Epithelial cell of esophagus (primary cell): ENCODE results near the gene FHDC1.
"Not testable (repeated sequence)": the region's sequence is repeated elsewhere in the genome, so short reads cannot be mapped to it uniquely, and the experiment has no call there.

Source experiments
- DNase-seq: peaks from one replicate; pipeline ENCODE4 v3.0.0; 2010; ENCODE audit warnings: low read depth
- H3K4me3 ChIP-seq: 2 replicates; pipeline ENCODE4 v1.5.1; 2011; ENCODE audit warnings: mild to moderate bottlenecking, low read length, control low read depth
- CTCF ChIP-seq: IDR thresholded peaks from 2 replicates; pipeline ENCODE4 v1.5.1; 2011; ENCODE audit warnings: low read depth, mild to moderate bottlenecking, low read length, control low read depth, inconsistent platforms; ENCODE audit not compliant: insufficient read depth; ENCODE audit errors: missing control alignments

Gene FHDC1

GRCh38 chr4:152935631-152936445 is at the start of gene FHDC1:
TSS of gene FHDC1 (plus strand) at chr4:152936323. CDS start at chr4:152943058, 6,735 bp downstream.
- H3K4me3 ChIP-seq = peak within 1 kb of the TSS; percentile 72
- no peak for TF ChIP-seq CTCF

DNA sequence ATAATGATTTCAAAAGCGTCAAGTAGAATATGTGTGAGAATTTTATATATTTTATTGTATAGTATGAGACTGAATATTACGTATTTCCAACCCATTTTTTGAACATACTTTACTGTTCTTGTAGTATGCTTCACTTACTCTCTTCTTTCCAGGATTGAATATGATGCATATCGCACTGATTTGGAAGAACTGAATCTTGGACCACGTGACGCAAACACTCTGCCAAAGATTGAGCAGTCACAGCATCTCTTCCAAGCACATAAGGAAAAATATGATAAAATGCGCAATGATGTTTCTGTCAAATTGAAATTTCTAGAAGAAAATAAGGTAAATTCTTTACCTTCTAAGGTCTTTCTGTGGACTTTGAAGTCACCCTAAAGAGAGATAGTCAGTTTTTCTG is 48.1 kb upstream of the FHDC1 start:
- DNase-seq = no peak
- H3K4me3 ChIP-seq = no peak overlapping the region
- TF ChIP-seq CTCF = no peak

More at GRCh38 chr4:152935631-152936445, at the start of gene FHDC1:
- peak; percentile 71 for DNase-seq

DNA sequence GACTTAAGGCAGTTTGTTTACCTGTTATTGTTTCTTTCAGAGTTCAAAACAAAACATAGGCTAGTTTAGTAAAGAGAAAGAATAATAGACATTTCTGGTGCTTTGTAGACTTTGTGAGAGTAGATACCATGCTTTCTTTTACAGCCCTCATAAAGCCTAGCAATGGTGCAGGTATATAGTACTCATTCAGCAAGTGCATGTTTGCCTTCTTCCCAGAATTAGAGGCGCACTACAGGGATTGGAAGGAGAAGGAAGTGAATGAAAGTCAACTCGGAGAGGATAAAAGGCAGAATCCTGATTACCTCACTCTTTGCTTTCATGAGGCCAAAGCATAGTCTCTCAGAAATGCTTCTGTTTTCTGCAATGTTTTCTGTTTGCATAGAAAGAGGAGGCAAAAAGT is 43.1 kb upstream of the FHDC1 start:
- no peak overlapping the region for H3K4me3 ChIP-seq
- TF ChIP-seq CTCF = no peak
- no peak for DNase-seq

DNA sequence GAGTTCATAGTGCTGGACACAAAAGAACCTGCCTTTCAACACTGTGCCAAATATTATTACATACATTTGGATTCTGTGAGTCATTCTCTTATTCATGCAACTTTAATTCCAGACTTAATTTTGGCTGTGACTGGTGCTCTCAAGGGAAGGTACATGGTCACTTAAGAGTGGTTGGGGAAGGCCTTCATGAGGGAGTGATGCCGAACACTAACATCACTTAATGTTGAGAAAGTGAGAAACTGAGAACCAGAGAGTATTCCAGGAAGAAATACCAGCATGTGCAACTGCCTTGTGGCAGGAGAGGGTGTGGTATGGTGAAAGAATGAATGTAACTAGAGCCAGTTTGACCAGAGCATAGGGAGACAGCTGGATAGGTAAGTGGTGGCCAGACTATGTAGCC is 41.5 kb upstream of the FHDC1 start:
- H3K4me3 ChIP-seq = no peak overlapping the region
- no peak for TF ChIP-seq CTCF
- peak; percentile 74 for DNase-seq

DNA sequence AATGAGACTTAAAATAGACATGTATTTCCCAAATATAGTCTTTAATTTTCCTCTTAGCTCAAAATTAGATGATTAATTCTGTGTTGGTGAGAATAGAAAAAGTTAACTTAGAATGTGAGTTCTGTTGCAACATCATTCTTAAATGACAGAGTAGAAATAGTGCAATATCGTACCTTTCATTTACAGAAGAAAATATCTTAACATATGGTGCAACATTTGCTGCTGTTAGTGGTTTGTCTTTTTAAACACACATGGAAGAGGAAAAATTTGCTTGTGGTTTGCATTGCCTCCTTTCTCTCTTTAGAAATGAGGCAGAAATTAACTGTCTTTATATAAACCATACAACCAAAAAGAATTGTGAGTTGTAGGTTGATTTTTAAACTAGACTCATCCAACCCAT is 39.3 kb upstream of the FHDC1 start:
- no peak for TF ChIP-seq CTCF
- no peak for DNase-seq
- H3K4me3 ChIP-seq = no peak overlapping the region

DNA sequence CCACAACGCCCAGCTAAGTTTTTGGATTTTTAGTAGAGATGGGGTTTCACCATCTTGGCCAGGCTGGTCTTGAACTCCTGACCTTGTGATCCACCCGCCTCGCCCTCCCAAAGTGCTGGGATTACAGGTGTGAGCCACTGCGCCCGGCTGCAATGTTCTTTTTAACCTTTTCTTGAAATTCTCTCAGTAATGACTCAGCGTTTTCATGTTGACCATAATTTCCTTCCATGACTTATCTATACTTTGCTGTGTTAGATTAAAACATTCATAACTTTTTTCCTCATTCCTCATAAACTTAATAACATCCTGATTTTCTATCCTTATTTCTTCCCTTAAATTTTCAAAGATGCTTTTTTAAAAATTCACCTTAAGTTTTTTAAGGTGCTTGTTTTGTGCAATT is 38.0 kb upstream of the FHDC1 start:
- H3K4me3 ChIP-seq, DNase-seq: not testable (repeated sequence)

GRCh38 chr4:152898606-152899005 is 37.5 kb upstream of the FHDC1 start:
- TF ChIP-seq CTCF = no peak
- DNase-seq = no peak
- H3K4me3 ChIP-seq = no peak overlapping the region
